ENCODE data around the gene RNF144B.
A peak's percentile ranks its signal among the peaks of the same experiment; 100 is the strongest.

RNF144B gene

DNA sequence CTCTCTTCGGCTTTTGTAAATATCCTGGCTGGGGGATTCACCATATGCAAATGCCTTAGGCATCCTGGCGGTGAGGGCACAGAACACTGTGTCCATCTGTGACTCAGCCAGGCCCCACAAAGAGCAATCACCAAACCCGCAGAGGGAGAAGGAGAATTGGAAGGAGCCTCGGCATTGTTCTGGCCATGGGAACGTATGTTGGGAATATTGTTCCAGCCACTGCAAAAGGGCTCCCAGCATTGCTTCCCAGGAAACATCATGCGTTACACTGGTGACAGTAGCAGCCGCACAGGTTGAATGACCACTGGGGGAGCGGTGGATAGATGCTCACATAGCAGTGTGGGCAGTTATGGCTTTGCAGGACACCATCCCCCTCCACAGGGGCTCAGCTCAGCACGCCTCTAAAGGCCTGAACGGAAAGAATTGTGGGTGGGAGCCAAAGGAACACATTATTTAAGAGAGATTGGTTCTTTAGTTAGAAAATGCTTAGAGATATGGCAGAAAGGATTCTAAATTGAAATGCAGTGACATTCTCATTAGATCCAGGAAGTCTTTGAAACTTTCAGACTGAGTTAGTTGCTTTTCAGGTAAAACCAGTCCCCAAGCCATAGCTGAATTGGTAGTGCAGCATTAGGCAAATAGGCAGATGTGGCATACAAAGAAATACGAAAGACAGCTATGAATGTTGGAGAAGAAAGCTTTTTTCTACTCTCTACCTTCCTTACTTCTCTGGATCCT, 104.3 kb downstream of the RNF144B start:
- DNase-seq = no peak

DNA sequence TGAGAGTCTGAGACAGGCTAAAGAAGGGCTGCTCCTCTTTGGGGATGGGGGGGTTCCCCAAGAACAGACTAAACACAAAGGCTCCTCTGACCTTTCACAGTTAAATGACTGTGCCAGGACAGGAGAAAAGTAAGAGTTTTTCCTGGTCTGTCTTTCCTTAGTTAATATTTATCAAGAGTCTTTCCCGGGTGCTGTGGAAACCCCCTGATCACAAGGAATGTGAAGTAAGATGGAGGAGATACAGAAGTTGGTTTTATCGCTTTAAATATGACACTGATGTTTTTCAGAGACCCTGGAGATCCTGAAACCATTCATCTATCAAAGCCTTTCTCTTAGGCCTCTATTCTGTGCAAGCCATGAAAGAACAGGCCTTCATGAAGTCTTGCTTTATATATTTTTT, 105.8 kb downstream of the RNF144B start:
- no peak for DNase-seq

DNA sequence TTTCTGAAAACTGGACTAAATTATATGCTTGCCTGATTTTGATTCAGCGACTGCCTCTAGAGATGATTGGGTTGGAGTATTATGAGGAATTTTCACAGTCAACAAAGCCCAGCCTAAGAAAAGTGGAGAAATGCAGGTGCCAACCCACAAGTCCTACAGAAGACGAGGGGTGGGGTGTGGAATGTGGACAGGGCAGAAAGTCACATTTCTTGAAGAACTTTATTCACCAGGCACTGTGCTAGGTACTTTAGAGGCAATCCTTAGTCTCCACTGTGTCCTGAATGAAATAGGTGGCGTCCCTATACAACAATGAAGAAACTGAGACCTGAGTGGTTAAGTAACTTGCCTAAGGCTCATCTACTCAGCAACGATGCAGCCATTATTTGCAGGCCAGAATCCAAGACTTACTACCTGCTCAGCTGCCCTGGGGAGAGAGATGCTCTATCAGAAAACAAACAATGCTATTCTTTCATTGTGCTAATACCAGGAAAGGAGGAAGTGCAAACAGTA, 106.3 kb downstream of the RNF144B start:
- no peak for DNase-seq

DNA sequence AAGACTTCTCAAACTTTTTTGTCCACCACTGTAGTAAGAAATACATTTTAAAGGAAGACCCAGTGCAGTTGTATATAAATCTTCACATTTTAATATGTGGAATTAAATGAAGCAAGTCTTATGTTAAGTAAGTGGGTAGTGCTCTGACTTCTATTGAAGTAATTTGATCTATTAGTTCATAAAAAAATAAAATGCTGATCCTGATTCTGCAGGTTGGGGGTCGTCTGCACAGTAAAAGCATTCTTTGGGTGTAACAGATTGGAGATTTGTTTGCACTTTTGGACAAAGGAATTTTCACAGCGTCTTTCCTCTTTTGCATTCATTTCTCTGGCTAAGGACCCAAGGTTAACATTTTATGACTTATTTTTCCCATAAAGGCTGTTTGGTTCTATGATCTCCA, 106.8 kb downstream of the RNF144B start:
- DNase-seq = no peak

DNA sequence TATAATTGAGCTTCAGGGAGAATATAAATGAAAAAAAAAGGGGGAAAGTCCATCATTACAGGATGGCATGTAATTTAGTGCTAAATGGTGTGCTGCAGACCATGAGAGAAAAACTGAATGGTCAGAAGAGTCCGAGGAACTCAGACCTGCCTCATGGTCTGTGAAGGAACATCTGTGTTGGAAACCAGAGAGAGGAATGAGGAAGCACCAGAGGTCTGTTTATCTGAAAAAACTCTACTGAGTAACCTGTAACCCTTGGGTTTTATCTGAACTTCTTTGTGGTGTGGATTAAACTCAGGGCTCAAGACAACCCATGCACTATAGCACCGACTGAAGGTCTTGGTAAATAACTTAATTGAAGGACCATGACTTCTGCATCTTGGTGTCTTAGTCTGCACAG, 108.1 kb downstream of the RNF144B start:
- no peak for DNase-seq

DNA sequence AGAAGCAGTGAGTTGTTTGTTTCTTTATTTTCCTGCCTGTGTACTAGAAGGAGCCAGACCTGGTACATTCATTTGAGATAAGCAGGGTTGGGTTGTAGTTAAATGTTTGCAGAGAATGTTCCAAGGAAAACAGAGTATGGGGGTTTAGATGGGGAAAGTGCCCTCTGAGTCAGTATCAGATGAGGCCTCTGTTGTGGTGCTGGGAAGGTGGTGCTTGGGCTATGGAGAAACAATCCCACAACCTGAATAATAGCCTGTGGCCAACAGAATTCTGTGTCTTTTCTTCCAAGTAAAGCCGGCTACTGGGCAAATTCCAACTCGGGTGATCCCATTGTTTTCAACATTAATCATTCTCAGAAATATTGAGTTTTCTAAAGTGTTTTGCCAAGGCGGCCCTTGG, 109.3 kb downstream of the RNF144B start:
- DNase-seq = no peak

DNA sequence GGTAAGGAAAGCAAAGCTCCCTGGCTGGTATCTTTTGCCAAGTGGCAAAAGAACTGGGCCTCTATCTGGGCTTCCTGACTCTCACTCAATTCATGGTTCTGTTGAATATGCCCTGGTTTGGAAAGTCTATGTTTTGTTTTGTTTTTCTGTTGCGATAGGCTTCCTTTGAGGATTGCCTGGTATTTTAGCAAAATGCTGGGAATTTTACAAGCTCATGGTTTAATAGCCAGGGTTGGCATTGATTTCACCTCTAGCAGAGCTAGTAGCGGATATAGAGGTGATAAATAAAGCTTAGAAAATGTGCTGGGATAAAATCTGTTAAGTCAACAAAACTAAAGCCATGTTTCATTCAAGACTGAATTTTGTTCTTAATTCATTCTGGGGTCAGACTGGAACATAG, 109.9 kb downstream of the RNF144B start:
- DNase-seq = no peak

DNA sequence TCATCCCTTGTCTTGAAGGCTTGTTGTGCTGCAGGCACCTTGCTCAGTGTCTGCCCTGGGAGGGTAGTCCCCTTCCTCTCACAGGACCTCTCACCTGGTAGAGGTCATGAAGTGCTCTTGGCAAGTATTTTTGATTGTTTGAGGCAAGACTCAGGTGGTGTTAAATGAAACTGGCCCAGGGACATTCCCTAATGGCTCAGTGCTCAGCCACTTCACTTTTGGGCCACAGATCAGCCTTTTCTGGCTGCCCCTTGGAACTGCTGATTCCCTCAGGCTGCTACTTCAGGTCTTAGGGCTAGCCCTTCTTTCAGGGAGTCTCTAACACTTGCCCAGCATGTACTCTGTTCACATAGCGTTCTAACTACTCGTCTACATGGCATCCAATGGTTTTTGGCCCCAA, 111.3 kb downstream of the RNF144B start:
- no peak for DNase-seq

DNA sequence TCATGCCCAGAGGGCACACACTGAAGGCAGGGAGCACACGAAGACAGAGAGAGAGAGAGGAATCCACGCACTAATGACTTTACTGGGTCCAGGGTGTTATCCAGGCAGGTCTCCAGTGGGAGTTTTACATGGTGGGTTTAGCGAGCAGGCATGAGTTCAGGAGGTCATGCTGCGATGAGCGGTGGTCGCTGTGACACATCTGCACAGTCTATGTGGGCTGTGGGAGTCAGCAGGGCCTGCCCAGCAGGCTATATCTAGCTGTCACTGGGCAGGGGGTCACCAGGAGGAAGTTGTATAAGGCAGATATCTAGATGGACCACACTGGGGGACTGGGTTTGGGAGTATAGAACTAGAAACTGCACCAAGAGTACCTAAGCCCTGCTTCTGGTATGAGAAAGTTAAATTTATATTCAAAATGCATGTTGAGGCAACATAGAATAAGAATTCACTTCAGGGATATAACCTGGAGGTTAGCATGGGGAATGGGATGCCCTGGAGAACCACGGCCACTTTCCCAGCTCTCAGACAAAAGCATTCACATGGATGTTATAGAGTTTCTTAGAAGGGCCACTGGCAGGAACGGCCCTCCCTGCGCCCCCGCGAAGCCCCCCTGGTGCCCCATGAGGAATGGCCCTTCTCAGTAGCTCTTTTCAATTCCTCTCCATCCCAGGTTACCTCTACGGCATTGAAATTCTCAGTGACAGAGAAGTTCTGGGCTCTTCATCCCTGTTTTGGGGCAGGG, 113.9 kb downstream of the RNF144B start:
- no peak for DNase-seq

DNA sequence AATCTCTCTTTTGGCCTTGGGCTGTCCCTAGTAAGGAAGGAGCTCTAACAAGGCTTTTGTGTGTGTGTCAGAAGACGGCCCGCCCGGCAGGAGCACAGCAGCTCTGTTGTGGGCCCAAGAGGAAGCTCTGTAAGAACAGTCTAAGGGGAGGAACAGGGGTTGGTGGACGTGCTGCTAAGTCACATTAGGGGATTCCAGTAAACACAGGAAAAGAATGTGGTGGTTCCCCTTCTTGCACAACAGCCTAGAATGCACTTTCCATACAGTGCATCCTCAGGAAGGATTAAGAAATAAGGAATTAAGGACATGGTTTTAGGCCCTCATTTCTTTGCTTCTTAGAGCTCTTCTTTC, 114.5 kb downstream of the RNF144B start:
- no peak for DNase-seq

DNA sequence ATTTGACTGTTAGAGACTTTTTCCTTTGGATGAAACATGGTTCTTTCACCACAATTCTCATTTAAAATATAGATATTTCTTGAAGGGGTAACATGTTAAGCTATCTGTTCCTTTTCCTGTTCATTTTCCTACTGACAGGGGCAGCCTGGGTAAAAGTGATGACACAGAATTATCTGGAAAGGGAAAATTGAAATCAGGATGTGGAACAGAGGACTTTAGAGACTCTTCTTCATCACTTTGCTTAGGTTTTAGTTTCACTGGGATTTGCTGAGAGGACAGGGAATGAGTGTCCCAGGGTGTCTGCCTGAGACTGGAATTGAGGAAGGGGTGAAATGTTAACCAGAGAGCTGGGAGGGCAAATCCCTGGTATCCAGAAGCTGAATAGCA, 116.0 kb downstream of the RNF144B start:
- DNase-seq = no peak

DNA sequence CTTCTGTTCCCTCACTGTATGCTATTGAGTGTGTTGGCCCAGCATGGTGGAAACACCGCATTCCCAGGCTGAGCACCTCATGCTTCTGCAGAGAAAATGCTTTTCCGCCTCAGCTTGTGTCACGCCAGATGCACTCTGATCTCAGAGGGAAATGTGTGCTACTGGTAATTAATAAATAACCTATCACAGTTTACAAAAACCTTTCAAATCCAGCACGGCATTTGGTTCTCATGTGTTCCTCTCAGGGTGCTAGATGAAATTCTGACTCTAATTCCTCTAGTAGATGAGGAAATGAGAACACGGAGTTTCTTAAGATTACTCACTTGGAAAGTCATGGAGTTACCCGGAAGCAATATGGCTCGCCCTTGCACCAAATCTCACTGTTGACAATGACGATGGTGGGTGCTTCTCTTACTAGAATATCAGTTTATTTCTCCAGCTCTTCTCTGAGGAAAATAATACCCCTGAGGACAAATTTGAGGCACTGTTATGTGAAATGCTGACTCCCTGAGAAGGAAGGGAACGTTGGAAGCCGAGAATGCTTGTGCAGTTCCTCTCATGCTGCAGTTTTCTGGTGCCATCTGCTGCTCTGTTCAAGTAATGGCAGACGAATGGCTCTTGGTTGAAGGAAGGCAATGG, 116.6 kb downstream of the RNF144B start:
- DNase-seq = peak; percentile 14

DNA sequence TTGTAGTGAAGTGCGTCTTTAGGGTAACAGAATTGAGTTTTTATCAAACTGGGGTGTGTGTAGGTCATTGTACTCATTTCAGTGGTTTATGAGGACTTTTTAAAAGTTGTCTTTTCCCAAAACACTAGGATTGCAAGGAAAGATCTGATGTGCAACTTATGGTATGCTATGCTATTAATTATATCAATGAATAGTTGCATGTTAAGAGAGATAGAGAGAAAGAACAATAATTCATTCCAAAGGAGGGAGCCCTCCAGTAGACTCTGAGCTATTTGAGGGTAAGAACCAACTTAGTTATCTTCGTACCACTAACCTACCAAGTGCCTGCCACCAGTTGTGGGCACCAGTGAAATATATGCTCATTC, 117.1 kb downstream of the RNF144B start:
- DNase-seq = no peak

DNA sequence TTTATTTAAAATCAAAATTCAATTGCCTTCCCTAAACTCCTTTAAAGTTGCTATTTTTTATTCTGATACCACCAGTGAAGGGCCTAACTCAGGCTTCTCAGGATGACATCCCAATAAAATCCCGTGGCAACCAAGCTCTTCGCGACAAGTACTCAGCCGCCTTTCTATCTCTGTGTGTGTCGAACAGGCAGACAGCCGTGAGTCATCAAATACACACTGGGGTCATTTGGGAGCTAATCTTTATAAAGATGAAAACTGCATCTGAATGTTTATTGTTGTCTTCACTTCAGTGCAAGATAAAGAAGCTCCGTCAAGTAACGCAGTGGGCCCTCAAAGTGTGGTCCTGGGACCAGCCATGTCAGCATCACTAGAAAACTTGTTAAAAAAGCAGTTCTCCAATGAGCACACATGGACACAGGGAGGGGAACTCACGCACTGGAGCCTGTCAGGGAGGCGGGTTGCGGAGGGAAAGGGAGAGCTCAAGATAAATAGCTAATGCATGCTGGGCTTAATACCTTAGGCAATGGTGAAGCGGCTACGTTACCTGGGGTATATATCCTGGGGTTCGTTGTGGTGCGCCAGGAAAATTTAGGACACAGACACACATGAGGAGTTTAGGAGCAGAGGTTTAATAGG, 119.3 kb downstream of the RNF144B start:
- no peak for DNase-seq

DNA sequence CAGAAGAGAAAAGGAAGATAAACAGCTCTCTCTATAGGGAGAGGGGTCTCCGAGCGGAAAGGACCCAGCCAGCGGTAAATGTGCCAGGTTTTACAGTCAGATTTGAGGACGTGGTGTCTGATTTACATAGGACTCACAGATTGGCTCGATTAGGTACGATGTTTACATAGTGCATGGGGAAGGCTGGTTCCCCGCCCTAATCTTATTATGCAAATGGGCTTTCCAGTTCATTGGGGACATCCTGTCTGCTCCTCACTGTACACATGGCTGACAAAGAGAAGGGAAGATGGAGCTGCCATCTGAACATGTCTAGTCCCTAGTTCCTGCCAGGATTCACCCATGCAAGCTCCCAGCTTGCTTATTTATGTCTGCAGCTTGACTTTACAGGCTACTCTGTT, 119.9 kb downstream of the RNF144B start:
- no peak for DNase-seq

DNA sequence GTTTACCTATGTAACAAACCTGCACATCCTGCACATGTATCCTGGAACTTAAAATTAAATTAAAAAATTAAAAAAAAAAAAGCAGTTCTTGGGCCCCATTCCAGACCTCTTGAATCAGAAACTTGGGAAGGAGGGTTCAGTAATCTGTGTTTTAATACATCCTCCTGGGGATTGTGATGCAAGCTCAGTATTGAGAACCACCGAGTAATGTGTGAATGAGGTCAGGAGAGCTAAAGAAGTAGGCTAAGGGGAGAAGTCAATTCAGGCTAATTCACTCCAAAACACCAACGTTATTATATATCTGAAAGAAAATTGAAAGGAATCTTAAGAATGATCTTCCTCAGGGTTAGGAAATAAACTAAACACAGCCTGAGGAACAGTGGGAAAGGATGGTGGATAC, 120.4 kb downstream of the RNF144B start:
- DNase-seq = no peak

DNA sequence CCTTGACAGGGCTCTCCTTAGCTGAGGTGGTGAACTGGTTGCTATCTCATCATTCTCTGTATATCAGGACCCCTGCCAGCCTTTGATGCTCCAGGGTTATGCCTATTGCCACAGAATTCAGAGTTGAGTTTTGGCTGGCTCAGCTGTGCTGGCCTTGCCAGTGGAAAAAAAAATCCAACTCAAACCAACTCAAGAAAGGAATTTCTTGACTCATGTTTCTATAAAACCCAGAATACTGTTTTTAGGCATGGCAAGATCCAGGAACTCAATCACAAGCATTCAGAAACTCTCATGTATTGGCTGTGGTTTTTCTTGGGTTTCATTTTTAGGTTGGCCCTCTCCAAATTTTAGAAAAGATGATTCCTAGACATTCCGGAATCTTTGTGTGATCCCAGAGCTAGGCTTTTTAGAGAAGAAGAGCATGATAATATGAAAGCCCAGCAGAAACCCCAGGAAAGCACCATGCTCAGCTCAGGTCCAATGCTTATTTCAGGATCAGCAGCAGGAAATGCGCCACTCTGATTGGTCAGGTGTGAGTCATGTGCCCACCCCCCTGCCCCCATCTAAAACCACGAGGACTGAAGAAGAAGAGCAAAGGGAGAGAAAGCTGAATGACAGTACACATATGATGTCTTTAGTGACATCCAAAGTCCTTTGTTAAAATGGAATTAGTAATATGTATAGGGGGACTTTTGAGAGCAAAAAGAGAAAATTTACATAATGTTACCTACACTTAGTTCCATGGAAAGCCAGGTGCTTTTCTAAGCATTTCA, 122.9 kb downstream of the RNF144B start:
- no peak for DNase-seq

DNA sequence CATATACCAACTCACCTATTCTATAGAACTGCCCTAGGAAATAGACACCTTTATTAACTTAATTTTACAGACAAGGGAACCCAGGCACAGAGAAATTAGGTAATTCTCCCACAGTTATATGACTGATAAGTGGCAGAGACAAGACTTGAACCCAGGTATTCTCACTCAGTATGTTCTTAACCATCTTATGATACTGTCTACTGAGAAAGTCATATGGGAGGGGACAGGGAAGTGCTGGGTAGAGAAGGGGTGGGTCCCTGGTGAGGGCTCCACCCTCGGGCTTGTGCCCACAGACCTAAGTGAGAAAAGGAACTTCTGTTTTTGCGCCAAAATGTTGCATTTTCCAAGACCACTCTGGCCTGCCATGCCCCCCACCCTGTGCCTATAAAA, 123.5 kb downstream of the RNF144B start:
- DNase-seq = no peak

DNA sequence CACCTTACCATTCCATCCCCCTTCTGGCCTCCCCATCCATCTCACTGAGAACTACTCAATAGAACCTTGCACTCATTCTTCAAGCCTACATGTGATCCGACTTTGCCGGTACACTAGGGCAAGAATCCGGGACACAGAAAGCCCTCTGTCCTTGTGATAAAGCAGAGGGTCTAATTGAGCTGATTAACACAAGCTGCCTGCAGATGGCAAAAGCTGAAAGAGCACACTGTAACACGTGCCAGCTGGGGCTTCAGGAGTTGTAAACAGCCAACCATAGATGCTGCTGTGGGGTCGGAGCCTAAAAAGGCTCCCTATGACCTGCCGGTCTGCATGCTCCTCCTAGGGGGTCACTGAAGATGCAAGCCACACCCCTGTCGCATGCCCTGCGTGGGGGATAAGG, 124.1 kb downstream of the RNF144B start:
- DNase-seq = no peak

DNA sequence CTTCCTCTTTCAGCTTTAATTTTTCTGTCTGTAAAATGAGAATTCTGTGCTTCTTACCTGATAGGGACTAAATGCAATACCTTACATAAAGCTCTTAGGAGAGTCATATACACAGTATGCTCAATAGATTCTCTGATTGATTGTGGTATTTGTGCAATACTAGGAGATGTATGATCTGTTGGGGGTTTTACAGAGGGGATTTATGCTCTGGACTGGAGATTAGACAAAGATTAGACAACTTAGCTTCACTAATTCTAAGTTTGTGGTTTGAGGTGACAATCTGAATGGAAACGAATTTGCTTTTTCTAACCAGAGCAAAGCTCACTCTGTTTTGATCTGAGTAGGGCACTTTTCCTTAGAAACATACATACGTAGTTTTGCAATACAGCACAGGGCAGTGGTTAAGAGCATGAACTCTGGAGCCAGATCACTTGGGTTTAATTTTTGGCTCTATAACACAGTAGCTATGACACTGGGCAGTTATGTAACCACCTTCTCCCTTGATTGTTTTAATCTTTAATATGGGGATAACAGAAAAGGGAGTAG, 126.2 kb downstream of the RNF144B start:
- DNase-seq = no peak

DNA sequence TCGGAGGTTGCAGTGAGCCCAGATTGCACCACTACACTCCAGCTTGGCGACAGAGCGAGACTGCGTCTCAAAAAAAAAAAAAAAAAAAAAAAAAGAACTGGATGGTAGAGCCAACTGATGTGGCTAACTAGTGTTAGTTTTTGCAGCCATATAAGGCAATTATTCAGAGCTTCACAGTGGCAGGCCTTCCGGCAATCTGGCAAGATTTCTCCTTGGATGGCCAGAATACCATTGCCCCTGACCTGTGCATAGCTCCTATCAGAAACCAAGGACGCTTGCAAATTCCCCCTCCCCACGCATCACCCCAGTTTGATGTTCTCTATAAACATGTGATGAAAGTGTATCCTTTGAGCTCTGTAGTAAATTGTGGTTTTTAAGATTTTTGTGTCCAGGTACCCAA, 127.0 kb downstream of the RNF144B start:
- no peak for DNase-seq

DNA sequence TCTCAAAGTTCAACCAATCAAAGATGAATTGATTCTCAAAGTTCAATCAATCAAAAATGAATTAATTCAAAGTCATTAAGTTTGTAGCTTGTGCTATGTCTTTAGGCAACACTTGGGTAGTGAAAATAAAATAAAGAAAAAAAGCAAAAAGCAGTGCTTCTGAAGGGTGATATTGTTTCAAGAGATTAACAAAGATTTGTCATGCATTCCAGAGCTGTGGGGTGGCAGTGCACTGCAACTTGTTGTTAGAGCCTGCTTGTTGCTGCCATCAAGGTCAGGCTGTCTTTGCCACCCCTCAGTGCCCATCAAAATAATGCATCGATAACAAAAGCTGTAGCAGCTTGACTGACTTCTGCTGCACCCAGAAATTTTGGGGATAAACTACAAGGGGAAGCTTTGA, 128.6 kb downstream of the RNF144B start:
- DNase-seq = no peak

All from NCI-H187 treated with DMSO at 0.1 percent for 48 hours (cell line).